Activated CD4-positive, alpha-beta T cell treated with anti-CD3 and anti-CD28 coated beads, Interleukin-2, amount 10 ng/mL, durations not matched to agents 7 days and 5 days (primary cell): ENCODE measurements around the gene GHRH. TPM values are rescaled to one million over a fixed set of nuclear protein-coding genes. Genes with fewer than 3 reads are reported as not detected.

Experiments
- CTCF ChIA-PET: fragments of 350-600 bp; sonication (Branson Sonifier 250); formaldehyde crosslinking; loops from one replicate; lab custom pipeline; 2021; ENCODE audit warnings: antibody characterized with exemption; lab: Charles Lee
- POLR2A ChIA-PET: fragments of 350-600 bp; sonication (Branson Sonifier 250); formaldehyde crosslinking; loops from one replicate; lab custom pipeline; 2021; ENCODE audit warnings: antibody characterized with exemption; lab: Charles Lee
- DNase-seq: peaks from one replicate; pipeline ENCODE4 v3.0.0-alpha.2; 2020
- H3K27ac Mint-ChIP-seq: one replicate; pipeline ENCODE4 v1.8.0; 2021; ENCODE audit warnings: mild to moderate bottlenecking, moderate library complexity, mixed read lengths
- H3K27me3 Mint-ChIP-seq: one replicate; pipeline ENCODE4 v1.8.0; 2021; ENCODE audit warnings: mixed read lengths
- H3K36me3 Mint-ChIP-seq: one replicate; pipeline ENCODE4 v1.8.0; 2021; ENCODE audit warnings: low read depth, mixed read lengths
- H3K4me1 Mint-ChIP-seq: one replicate; pipeline ENCODE4 v1.8.0; 2021; ENCODE audit warnings: mixed read lengths
- H3K4me3 Mint-ChIP-seq: one replicate; pipeline ENCODE4 v1.8.0; 2021; ENCODE audit warnings: mild to moderate bottlenecking, moderate library complexity, mixed read lengths
- H3K9me3 Mint-ChIP-seq: one replicate; pipeline ENCODE4 v1.8.0; 2021; ENCODE audit warnings: mixed read lengths
- total RNA-seq, 2 experiments: library from RNA; stranded (reverse); gene quantifications; one replicate each; pipeline ENCODE4 v1.2.3, GENCODE V29; 2021

GHRH gene
- total RNA-seq, 2 experiments from 2014 or later = not detected

- ChIA-PET CTCF (interaction anchor here (1.1 to 4.7 kb wide), 4 partner anchors 16 to 264 kb away, joined by 3 to 21 read pairs (median 5); partner anchors contain the start of gene MANBAL), POLR2A (no interaction called here)
- Mint-ChIP-seq H3K9me3 (no peaks in the 10 kb centered on the region), H3K4me1 (peaks cover 7% of the 10 kb centered on the region), H3K27ac (no peak overlapping the region), H3K36me3 (no peaks in the 10 kb centered on the region), H3K4me3 (no peak overlapping the region), H3K27me3 (peaks cover 4% of the 10 kb centered on the region)
- DNase-seq = no peak
Observed at GRCh38 chr20:37270576-37271420, 9.2 kb upstream of the GHRH start.

GRCh38 chr20:37267667-37268313 is 6.2 kb upstream of the GHRH start:
- ChIA-PET CTCF (interaction anchor here (0.6 kb wide), 1 partner anchor 77 kb away, joined by 3 read pairs; no protein-coding TSS in a partner anchor), POLR2A (no interaction called here)
- Mint-ChIP-seq H3K36me3 (no peaks in the 10 kb centered on the region), H3K4me3 (no peak overlapping the region), H3K4me1 (peaks cover 5% of the 10 kb centered on the region), H3K27ac (no peak overlapping the region), H3K9me3 (no peaks in the 10 kb centered on the region), H3K27me3 (no peaks in the 10 kb centered on the region)
- no peak for DNase-seq

GRCh38 chr20:37266940-37267666 is 5.5 kb upstream of the GHRH start:
- CTCF ChIA-PET = interaction anchor here (0.6 to 1.7 kb wide), 3 partner anchors 76 to 268 kb away, joined by 3 to 6 read pairs (median 3); no protein-coding TSS in a partner anchor
- Mint-ChIP-seq H3K9me3 (no peaks in the 10 kb centered on the region), H3K27me3 (peaks cover 2% of the 10 kb centered on the region), H3K4me3 (no peak overlapping the region), H3K27ac (no peak overlapping the region), H3K4me1 (peaks cover 5% of the 10 kb centered on the region), H3K36me3 (no peaks in the 10 kb centered on the region)
- no peak for DNase-seq
- POLR2A ChIA-PET = no interaction called here

GRCh38 chr20:37265152-37265551 is 3.5 kb upstream of the GHRH start:
- no peak overlapping the region for H3K27ac Mint-ChIP-seq
- ChIA-PET POLR2A (no interaction called here), CTCF (interaction anchor here (0.8 to 1.8 kb wide), 4 partner anchors 12 to 290 kb away, joined by 3 to 6 read pairs (median 4); no protein-coding TSS in a partner anchor)

GRCh38 chr20:37263686-37264085 is 2.1 kb upstream of the GHRH start:
- Mint-ChIP-seq H3K27ac (no peak overlapping the region), H3K4me1 (peaks cover 3% of the 10 kb centered on the region), H3K9me3 (no peaks in the 10 kb centered on the region), H3K27me3 (peaks cover 7% of the 10 kb centered on the region), H3K36me3 (no peaks in the 10 kb centered on the region), H3K4me3 (no peak overlapping the region)
- DNase-seq = no peak
- ChIA-PET POLR2A (no interaction called here), CTCF (interaction anchor here (1.0 to 1.8 kb wide), 2 partner anchors 13 to 68 kb away, joined by 3 to 4 read pairs; no protein-coding TSS in a partner anchor)

More at GRCh38 chr20:37265152-37265551, 3.5 kb upstream of the GHRH start:
- Mint-ChIP-seq H3K36me3 (no peaks in the 10 kb centered on the region), H3K4me1 (peaks cover 5% of the 10 kb centered on the region), H3K27me3 (peaks cover 4% of the 10 kb centered on the region), H3K4me3 (no peak overlapping the region), H3K9me3 (no peaks in the 10 kb centered on the region)
- peak; percentile 31 for DNase-seq

- H3K4me1 Mint-ChIP-seq = peaks cover 3% of the 10 kb centered on the region
- no peaks in the 10 kb centered on the region for H3K9me3 Mint-ChIP-seq
- DNase-seq = no peak
- no peak overlapping the region for H3K4me3 Mint-ChIP-seq
- H3K36me3 Mint-ChIP-seq = no peaks in the 10 kb centered on the region
- ChIA-PET CTCF (interaction anchor here (0.6 to 1.7 kb wide), 2 partner anchors 33 to 58 kb away, joined by 3 to 4 read pairs; no protein-coding TSS in a partner anchor), POLR2A (no interaction called here)
- peaks cover 7% of the 10 kb centered on the region for H3K27me3 Mint-ChIP-seq
- no peak overlapping the region for H3K27ac Mint-ChIP-seq
Observed at GRCh38 chr20:37262505-37262904, 891 bp upstream of the GHRH start.

GRCh38 chr20:37260923-37261322 is 691 bp downstream of the GHRH start:
- ChIA-PET CTCF (no interaction called here), POLR2A (no interaction called here)
- Mint-ChIP-seq H3K4me3 (no peak overlapping the region), H3K36me3 (no peaks in the 10 kb centered on the region), H3K27ac (no peak overlapping the region), H3K4me1 (peaks cover under 1% of the 10 kb centered on the region), H3K9me3 (no peaks in the 10 kb centered on the region), H3K27me3 (peaks cover 7% of the 10 kb centered on the region)
- no peak for DNase-seq

- Mint-ChIP-seq H3K4me3 (no peak overlapping the region), H3K27me3 (peaks cover 7% of the 10 kb centered on the region), H3K4me1 (no peaks in the 10 kb centered on the region), H3K36me3 (no peaks in the 10 kb centered on the region), H3K9me3 (no peaks in the 10 kb centered on the region), H3K27ac (no peak overlapping the region)
- DNase-seq = no peak
- POLR2A ChIA-PET = no interaction called here
- CTCF ChIA-PET = interaction anchor here (0.5 kb wide), 1 partner anchor 19 kb away, joined by 3 read pairs; no protein-coding TSS in a partner anchor
Observed at GRCh38 chr20:37259865-37260264, 1.7 kb downstream of the GHRH start.

- Mint-ChIP-seq H3K27me3 (peaks cover 7% of the 10 kb centered on the region), H3K36me3 (no peaks in the 10 kb centered on the region), H3K4me1 (no peaks in the 10 kb centered on the region), H3K9me3 (peaks cover 3% of the 10 kb centered on the region), H3K27ac (no peak overlapping the region), H3K4me3 (no peak overlapping the region)
- POLR2A ChIA-PET = no interaction called here
- CTCF ChIA-PET = no interaction called here
- no peak for DNase-seq
Observed at GRCh38 chr20:37259031-37259430, 2.6 kb downstream of the GHRH start.

GRCh38 chr20:37257988-37258387 is 3.6 kb downstream of the GHRH start:
- Mint-ChIP-seq H3K9me3 (peaks cover 3% of the 10 kb centered on the region), H3K27ac (no peak overlapping the region), H3K36me3 (no peaks in the 10 kb centered on the region), H3K4me1 (no peaks in the 10 kb centered on the region), H3K27me3 (peaks cover 7% of the 10 kb centered on the region), H3K4me3 (no peak overlapping the region)
- CTCF ChIA-PET = interaction anchor here (0.6 kb wide), 1 partner anchor 25 kb away, joined by 3 read pairs; no protein-coding TSS in a partner anchor
- POLR2A ChIA-PET = no interaction called here
- DNase-seq = no peak

- H3K36me3 Mint-ChIP-seq = no peaks in the 10 kb centered on the region
- no peak overlapping the region for H3K4me3 Mint-ChIP-seq
- H3K4me1 Mint-ChIP-seq = no peaks in the 10 kb centered on the region
- POLR2A ChIA-PET = no interaction called here
- CTCF ChIA-PET = interaction anchor here (0.7 kb wide), 1 partner anchor 1483 kb away, joined by 3 read pairs; no protein-coding TSS in a partner anchor
- peaks cover 3% of the 10 kb centered on the region for H3K9me3 Mint-ChIP-seq
- peaks cover 7% of the 10 kb centered on the region for H3K27me3 Mint-ChIP-seq
- H3K27ac Mint-ChIP-seq = no peak overlapping the region
- no peak for DNase-seq
Observed at GRCh38 chr20:37257530-37257929, 4.1 kb downstream of the GHRH start.

- H3K4me1 Mint-ChIP-seq = no peaks in the 10 kb centered on the region
- H3K36me3 Mint-ChIP-seq = no peaks in the 10 kb centered on the region
- H3K27ac Mint-ChIP-seq = no peak overlapping the region
- ChIA-PET POLR2A (no interaction called here), CTCF (no interaction called here)
- H3K9me3 Mint-ChIP-seq = peaks cover 3% of the 10 kb centered on the region
- H3K27me3 Mint-ChIP-seq = peaks cover 5% of the 10 kb centered on the region
- DNase-seq = no peak
- H3K4me3 Mint-ChIP-seq = no peak overlapping the region
Observed at GRCh38 chr20:37256286-37256685, 5.3 kb downstream of the GHRH start.
